NK-92 treated with Interleukin-12 subunit alpha and Interleukin-12 subunit beta, amount 100 ng/mL, for 24 hours (cell line): ENCODE results near the gene HSF5.
A peak's percentile ranks its signal among the peaks of the same experiment; 100 is the strongest.
"Not testable (repeated sequence)": the region's sequence is repeated elsewhere in the genome, so short reads cannot be mapped to it uniquely, and the experiment has no call there.

Source experiments
- DNase-seq: peaks from one replicate; lab custom pipeline; 2025; lab: John Stamatoyannopoulos, UW

HSF5 gene

DNA sequence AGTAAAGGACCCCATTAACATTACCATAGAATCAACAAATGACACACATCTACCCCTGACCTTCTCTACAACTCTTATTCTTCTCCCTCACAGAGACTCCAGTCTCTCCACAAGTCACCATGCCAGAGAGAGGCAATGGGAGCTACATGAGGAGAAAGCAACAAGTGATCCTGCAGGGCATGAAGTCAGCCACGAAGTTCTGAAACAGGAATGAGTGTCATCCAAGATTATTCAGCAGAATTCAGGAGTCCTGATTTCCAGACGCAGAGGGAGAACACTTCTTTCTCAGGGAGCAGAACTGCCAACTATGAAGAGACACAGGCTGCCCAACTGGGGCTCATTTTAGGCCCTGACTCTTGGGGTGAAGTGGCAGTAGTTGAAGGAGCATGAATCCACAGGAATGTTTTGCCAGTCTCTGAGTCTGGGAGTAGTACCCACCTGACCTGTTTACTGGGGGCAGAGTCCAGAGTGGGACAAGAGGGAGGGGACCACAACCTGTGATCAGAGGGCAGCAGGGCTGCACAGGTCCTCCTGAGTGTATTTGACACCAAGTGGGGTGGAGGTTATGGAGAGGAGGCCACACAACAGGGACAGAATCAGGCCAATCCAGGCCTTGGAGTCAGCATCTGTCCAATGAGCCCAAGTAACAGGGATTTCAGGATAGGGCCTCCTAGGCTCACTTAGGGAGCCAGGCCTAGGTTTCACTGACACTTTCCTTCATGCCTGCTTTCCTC, 28.6 kb upstream of the HSF5 start:
- DNase-seq, result no peak

DNA sequence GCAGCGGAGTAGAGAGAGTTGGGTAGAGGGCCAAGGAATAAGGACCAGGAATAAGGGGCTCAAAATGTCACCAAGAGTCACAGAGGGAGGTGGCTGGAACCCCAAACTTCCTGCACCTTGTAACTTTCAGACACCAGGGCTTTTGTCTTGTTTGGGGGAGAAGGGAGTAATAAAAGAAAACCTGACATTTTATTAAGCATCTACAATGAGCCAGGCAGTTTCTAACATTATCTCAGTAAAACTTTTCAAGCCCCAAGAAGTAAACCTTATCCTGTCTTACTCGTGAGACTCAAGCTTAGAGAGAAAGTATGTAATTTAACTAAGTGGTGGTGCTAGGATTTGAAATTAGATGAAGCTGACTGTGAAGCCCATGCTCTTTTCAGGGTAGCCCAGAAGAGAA, 27.1 kb upstream of the HSF5 start:
- no peak for DNase-seq

DNA sequence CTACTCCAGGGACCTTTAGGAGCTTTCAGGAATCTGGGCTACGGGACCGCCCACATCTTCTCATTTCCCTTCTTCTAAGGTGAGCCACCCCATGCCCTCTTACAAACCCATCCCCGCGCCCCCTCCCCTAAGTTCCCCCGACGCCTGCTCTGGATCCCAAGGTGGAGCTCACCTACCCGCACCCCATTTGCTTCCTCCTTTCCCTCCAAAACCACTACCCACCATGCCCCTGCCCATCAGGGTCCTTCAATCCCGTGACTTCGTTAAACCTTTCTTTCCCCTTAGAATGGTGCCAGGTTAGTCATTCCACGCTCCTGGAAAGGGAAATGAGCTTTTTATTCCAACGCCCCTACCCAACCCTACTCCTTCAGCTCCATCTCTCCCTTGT, 26.6 kb upstream of the HSF5 start:
- DNase-seq, result no peak

DNA sequence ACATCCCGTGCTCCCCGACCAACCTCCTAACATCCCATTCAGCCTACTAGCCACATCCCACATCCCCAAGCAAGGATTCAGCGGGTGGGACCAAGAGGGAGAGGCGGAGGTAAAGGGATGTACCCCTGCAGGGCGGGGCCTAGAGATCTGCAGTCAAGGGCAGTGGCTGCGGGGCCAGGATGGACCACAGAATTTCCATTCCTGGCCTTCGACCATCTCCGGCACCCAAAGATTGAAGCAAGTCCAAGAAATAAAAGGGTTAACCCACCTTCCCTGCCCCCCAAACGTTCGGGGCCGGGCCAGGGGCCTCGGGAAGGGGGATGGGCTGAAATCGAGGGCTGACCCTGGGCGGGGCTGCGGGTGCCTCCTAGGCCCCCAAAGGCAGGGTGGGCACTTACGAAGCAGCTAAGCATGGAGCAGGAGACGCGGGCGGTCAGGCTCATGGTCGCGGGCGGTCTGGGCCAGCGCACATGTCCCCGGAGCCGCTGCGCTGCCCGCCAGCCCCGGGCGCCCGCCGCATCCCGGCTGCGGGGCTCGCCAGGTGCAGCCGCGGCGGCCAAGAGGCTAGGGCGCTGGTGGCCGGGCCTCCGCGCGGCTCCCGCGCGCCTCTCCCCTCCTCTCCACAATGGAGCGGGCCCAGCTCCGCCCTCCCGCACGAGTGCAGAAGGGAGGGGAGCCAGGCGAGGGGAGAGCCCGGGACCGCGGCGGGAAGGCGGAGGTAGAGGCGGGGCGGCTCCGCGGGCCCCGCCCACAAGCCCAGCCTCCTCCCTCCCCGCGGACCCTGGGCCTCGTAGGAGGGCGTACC, 26.0 kb upstream of the HSF5 start, which contains the start of gene MTMR4:
Gene MTMR4, minus strand, starts transcription at position 674 of the 805 bp plus-strand sequence. Its CDS starts 231 bp downstream, at position 443.
- peak; percentile 72 for DNase-seq

DNA sequence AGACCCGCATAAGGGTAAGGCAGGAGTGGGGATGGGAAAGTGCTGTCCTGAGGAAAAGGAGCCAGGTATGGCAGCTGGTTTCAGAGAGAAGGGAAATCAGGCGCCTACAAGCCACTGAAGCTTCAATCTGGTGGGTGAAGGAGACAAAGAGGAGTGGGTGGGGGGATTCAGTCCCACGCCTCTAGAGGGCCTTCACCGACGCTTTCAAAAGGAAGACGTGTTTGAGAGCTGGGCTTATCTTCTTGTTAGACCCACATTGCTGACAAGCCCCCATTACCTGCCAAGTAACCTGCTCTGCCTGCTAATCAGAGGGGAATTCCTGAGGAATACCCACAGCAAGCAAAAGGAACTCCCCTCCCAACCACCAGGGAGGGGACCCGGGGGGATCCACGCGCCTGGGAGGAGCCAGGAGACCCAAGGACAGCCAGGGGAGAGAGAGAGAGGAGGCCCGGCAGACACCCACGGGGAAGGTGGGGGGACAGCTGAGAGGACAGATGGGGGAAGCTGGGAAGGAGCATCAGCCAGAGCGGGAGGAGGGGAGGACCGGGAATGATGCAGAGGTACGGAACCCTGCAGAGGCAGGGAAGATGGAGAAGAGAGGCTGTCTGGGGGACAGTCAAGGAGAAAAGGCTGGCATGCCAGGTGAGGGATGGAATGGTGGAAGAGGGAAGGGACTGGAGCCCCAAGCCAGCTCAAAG, 25.2 kb upstream of the HSF5 start:
- DNase-seq, result no peak

DNA sequence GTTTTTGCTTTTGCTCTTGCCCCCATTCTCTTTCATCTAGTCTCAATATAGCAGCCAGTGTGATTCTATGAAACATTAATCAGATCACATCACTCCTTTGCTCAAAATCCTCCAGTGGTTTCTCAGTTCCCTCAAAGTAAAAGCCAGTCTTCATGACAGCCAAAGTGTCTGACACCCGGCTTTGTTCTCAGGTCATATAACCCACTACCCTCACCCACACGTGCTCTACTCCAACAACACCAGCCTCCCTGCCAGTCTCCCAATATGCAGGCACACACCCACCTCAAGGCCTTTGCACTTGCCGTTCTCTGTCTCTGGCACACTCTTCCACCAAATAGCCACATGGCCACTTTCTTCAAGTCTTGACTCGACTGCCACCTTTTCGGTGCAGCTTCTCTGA, 21.9 kb upstream of the HSF5 start:
- no peak for DNase-seq

DNA sequence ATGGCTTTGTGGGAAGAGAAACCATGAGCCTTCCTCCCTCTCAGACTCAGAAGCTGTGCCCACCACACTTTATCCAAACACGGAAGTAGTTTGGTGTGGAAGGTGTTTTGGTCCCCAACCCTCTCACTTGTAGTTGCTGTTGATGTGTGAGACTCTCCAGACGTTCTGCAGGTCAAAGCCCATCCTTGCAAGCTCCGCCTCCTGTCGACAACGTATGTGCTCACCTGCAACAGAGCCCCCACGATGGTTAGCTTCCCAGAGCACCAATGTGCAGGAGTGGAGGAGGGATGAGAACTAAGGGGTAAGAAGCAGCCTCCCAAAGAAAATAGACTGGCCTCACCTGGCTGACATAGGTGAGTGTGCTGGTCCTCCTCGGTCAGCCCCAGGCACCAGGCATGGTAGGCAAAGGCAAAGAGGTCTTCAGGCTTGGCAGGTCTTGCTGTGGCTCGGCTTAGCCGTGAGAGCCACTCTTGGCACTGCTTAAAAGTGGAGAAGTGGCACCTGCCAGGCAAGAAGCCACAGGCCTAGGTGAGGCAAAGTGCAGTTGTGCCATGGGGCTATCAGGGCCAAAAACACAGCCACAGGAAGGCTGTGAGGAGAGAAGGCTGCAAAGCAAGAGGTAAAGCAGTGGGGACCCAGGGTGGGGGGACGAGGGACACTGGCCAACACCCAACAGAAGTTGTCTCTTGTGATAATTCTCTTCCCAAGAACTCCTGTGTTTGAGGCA, 20.3 kb upstream of the HSF5 start:
- no peak for DNase-seq

DNA sequence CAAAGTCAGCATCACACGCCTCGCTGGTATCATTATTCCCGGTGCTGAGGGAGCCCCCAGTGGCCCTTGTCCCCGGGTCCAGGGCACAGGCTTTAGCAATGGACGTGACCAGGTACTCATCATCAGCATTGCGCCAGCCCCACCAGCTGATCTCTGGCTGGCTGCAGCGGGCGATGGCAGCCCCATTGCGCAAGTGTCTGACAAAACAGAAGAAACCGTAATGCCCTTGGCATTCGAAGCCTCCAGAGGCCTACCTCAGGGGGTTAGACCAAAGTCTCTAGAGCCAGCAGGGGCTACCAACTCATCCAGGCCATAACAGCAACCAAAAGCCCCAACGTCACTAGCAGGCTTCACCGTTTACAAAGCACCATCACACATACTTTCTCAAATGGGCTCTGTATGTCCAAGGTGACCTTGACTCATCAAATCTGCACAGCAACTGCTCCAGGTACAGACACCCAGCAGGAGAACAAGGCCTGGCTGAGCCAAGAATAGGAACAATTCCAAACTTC, 19.0 kb upstream of the HSF5 start:
- no peak for DNase-seq

DNA sequence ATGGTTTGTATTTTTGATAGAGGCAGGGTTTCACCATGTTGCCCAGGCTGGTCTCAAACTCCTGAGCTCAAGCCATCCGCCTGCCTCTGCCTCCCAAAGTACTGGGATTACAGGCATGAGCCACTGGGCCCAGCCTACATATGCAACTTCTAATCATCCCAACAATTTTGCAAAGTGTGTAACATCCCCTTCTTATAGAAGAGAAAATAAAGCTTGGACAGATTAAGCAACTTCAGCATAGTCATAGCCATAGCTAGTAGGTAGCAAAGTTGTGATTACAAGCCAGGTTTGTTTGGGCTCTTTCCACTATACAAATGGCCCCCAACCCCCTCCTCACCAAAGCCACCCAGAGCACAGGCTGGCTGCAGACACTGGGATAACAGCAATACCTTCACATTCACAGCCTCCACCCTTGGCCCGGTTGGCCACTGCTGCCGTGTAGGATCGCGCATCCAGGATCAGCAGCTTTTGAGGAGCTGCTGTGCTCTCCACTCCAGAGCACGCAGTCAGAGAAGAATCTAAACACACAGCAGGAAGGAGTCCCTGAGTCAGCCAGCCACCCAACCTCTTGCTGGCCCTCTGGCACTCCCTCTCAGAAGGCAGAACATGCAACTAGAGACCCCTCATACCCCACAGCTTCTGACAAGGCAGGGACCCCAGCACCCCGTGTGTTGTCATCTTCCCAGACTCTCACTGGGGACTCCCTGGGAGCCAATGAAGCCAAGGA, 18.3 kb upstream of the HSF5 start:
- no peak for DNase-seq

DNA sequence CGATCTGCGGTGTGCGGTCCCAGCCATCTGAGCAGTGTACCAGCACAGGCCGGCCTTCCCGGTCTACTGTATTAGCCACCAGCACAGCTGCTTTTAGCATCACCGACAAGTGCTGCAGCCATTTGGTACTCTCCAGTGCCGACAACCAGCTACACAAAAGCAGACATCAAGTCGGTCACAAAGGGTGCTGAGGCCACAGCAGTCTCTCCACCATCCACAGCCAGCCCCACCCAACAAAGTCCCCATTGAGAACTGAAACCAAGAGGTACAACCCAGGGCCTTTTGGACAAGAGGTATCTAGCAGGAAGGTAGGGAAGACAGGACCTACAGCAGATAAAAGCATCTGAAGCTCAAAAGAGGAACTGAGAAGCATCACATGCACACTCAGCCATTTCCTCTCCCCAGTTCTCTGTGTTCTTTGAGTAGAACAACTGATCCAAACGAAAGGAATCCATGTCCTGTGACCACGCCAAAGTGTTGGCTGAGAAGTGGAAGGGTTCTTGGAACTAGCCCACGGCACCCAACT, 16.7 kb upstream of the HSF5 start:
- no peak for DNase-seq

DNA sequence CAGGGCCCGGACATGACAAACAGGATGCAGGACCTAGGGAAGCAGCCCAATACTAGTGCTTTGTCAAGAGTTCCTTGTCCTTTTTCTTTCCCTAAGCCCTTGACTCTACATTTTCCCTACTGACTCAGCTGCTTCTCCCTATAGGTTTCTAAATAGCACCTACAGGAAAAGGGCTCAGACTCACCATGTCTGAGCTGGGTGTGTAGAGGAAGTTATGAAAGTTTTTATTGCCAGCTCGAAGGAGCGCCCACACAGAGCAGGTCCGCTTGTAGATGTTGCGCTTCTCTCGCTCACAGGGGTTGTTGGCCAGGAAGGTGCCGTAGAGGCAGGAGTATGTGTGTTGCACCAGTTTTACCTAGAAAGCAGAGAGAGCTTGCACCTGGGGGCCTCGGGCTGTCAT, 15.7 kb upstream of the HSF5 start:
- DNase-seq, result no peak

DNA sequence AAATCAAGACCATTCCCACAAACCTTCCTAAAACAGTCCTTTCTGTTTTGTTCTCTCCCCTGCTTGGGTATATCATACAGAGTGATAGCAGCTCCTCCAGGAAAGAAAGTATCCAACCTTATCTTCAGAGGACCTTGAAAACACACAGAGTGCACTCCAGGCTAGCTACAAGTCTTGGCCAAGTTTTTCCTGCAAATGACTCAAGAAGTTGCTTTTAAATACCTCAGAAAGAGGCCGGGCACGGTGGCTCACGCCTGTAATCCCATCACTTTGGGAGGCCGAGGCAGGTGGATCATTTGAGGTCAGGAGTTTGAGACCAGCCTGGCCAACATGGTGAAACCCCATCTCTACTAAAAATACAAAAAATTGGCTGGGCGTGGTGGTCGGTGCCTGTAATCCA, 14.9 kb upstream of the HSF5 start:
- DNase-seq, result not testable (repeated sequence)

DNA sequence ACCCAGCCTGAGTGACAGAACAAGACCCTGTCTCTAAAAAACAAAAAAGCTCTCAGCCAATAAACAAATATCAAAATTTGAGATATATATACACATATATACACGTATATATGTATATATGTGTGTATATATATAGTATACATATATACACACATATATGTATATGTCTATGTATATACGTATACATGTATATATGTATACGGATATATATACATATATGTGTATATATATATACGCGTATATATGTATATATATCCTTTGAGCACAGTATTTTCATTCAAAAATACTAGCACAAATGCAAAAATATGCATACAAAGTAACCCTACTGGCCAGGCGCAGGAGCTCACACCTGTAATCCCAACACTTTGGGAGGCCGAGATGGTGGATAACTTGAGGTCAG, 13.2 kb upstream of the HSF5 start:
- no peak for DNase-seq

DNA sequence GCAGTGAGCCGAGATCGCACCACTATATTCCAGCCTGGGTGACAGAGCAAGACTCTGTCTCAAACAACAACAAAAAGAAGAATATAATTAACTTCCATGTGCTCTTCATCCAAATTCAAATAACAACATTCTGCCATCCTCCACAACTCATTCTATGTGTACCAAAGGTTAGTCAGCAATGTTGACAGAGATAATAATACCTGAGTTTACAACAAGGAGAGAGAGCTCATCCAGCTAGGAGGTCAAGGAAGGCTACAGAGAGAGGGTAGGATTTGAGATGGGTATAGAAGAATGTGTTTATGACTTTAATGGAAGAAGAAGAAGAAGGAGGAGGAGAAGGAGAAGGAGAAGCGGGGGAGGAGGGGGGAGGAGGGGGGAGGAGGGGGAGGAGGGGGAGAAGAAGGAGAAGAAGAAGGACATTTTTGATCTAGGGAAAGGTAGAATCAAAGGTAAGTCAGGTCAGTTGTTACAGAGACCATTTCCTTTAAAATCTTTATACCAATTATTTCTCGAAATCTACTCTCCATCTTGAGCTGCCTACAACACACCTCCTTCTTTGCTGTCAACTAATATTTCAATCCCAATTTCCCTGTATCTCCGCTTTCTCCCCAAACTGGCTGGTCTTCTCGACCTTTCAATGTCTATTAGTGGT, 10.1 kb upstream of the HSF5 start:
- no peak for DNase-seq

DNA sequence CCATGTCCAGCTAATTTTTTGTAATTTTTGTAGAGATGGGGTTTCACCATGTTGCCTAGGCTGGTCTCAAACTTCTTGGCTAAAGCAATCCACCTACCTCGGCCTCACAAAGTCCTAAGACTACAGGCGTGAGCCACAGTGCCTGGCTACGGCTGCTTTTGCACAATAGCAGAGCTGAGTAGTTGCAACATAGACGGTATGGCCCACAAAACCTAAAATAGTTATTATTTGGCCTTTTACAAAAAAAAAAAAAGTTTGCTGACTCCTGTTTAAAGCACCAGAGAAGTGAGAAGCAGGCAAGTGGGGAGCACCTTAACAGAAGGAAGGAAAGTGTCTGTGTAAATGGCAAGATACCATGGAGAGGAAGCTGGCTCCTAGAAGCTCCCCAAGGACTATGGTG, 5.3 kb upstream of the HSF5 start:
- no peak for DNase-seq

DNA sequence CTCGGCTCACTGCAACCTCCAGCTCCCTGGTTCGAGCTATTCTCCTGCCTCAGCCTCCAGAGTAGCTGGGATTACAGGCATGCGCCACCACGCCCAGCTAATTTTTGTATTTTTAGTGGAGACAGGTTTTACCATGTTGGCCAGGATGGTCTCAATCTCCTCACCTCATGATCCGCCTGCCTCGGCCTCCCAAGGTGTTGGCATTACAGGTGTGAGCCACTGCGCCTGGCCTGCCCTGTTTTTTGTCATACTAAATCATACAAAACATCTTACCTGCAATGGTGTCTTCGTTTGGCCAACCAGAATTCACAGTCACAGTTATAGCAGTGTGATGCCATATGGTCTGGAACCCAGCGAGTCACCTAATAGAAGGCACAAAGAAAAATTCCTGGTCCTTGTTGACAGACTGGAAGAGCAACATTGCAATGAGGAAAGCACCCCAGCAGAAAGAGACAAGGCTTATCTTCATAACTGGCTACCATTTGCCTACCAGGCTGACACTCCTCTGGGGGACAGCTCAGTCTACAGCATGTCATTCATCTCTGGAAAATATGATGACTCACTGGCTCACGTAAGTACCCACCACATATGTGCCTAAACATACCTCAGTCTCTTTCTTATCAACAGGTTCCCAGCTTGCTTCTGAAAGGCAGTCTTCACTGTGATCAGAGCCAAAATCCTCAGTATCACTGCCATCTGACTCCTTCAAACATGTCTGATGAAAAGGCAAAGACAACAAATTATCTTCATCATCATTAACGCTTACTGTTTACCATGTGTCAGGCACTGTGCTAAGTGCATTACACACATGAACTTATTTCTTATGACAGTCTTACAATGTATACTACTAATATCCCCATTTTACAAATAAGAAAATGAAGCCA, 4.3 kb upstream of the HSF5 start:
- DNase-seq, result no peak

DNA sequence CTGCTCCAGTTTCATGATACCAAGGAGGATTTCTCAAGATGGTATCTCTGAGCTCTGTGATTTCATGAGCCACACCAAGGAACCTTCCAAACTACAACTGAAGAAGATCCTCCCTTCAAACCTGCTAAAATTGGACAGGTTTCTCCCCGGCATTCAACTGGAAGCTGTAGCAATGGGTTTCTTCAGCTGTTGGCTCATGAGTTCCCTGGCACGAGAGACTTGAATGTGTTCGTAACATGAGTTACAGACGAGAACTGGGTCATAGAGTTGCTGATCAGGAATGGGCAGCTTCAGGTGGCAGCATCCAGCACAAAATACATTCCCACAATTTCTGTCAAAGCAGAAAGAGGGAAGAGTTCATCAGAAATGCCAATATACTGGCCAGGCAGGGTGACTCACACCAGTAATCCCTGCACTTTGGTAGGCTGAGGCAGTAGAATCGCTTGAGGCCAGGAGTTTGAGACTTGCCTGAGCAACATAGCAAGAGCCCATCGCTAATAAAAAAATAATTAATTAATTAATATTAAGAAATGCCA, 3.4 kb upstream of the HSF5 start:
- no peak for DNase-seq

DNA sequence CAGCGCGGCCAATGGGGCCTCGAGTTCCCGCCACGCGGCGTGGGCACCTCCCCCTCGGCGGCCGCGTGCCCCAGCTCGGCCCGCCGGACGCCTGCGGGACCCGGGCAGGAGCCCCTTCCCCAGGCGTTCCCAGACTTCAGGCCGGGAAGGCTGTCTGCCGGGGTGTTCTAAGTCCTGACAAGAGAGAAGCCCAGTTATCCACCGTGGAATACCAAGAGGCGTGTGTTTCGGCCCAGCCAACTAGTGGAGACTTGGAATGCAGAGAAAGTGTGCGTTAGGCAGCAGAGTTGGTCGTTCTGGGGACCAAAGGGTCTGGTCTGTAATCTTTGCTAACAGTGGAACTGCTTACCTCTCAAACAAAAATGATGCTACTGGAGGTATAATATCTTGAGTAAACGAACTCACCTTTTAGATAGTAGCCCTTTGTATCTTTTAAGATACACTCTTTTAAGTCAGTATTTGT, 251 bp upstream of the HSF5 start:
- DNase-seq, result no peak

DNA sequence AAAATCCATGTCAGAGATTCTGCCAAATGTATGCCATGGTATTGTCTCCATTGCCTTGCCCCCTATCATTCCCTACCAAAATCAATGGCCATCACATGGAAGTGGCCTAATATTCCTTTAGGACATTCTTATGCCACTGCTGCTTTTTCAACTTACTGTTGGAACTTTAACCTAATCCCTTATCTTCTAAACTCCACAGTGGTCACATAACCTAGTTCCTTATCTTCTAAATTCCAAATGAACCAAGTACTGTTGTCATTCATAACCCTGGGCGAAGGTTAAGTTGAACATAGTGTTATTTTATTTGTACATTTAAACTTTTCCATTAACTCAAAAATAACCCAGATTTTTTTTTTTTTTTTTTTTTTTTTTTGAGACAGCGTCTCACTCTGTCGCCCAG, 3.6 kb downstream of the HSF5 start:
- no peak for DNase-seq
